A673 (cell line): ENCODE results near the gene FOXN1. TPM values are rescaled to one million over a fixed set of nuclear protein-coding genes. Genes with fewer than 3 reads are reported as not detected.

ENCODE experiments used
- BruUV-seq: library from RNA; stranded (reverse); fragments of 400-500 nt; replicated peaks from 2 replicates; lab custom pipeline; 2021; lab: Mats Ljungman, UMichigan
- CTCF ChIA-PET: fragments of 300-600 bp; sonication (Branson Sonifier 250); formaldehyde crosslinking; loops from one replicate; lab custom pipeline; 2022; ENCODE audit warnings: antibody characterized with exemption; lab: Charles Lee
- POLR2A ChIA-PET: fragments of 300-600 bp; sonication (Branson Sonifier 250); formaldehyde crosslinking; loops from one replicate; lab custom pipeline; 2022; ENCODE audit warnings: antibody characterized with exemption; ENCODE audit not compliant: low non-redundant PET; lab: Charles Lee
- DNase-seq: peaks from one replicate; pipeline ENCODE4 v3.0.0-alpha.2; 2015; ENCODE audit warnings: low spot score
- H3K27ac ChIP-seq: fragments of 200-600 bp; sonication (generic); 2 replicates; pipeline ENCODE4 v1.5.1; 2016; ENCODE audit warnings: mixed run types, low read depth, mild to moderate bottlenecking, mixed read lengths, antibody characterized with exemption, low read length; ENCODE audit not compliant: poor library complexity, severe bottlenecking
- H3K27me3 ChIP-seq: fragments of 200-600 bp; sonication (generic); replicated peaks from 2 replicates; pipeline ENCODE4 v1.6.1; 2017; ENCODE audit warnings: mixed run types, low read depth, mild to moderate bottlenecking, mixed read lengths, antibody characterized with exemption, low read length; ENCODE audit not compliant: insufficient read depth, poor library complexity
- H3K36me3 ChIP-seq: fragments of 200-600 bp; sonication (generic); 2 replicates; pipeline ENCODE4 v1.6.1; 2016; ENCODE audit warnings: mixed run types, mild to moderate bottlenecking, mixed read lengths, antibody characterized with exemption, low read length; ENCODE audit not compliant: insufficient read depth, poor library complexity, severe bottlenecking
- H3K4me1 ChIP-seq: fragments of 200-600 bp; sonication (generic); 2 replicates; pipeline ENCODE4 v1.6.1; 2017; ENCODE audit warnings: mixed run types, mild to moderate bottlenecking, mixed read lengths, antibody characterized with exemption, low read length; ENCODE audit not compliant: insufficient read depth, poor library complexity, severe bottlenecking
- H3K4me3 ChIP-seq: fragments of 200-600 bp; sonication (generic); 2 replicates; pipeline ENCODE4 v1.5.1; 2016; ENCODE audit warnings: low read depth, mixed run types, mild to moderate bottlenecking, mixed read lengths, low read length; ENCODE audit not compliant: poor library complexity, severe bottlenecking
- H3K9me3 ChIP-seq: fragments of 200-600 bp; sonication (generic); 2 replicates; pipeline ENCODE4 v1.6.1; 2016; ENCODE audit warnings: mixed run types, low read depth, mild to moderate bottlenecking, mixed read lengths, antibody characterized with exemption, low read length; ENCODE audit not compliant: poor library complexity, severe bottlenecking
- CTCF ChIP-seq: fragments of 300-800, 200-600 bp; sonication (generic); conservative IDR thresholded peaks from 2 replicates; pipeline ENCODE4 v1.5.1; 2017; ENCODE audit warnings: low read depth, mild to moderate bottlenecking, antibody characterized with exemption, low read length, moderate library complexity, mixed read lengths
- EZH2 ChIP-seq: fragments of 200-600 bp; sonication (generic); IDR thresholded peaks from 2 replicates; pipeline ENCODE4 v1.6.1; 2017; ENCODE audit warnings: borderline replicate concordance, low read depth, mild to moderate bottlenecking, mixed read lengths, antibody characterized with exemption, low read length; ENCODE audit not compliant: poor library complexity, severe bottlenecking
- intact Hi-C: fragments of 100-400 bp; cut with micrococcal nuclease; formaldehyde crosslinking; loops from one replicate; pipeline ENCODE4 v1.10.0; 2022; ENCODE audit not compliant: unreplicated experiment
- total RNA-seq: library from RNA; stranded (reverse); gene quantifications from 2 replicates; pipeline ENCODE4 v1.2.3, GENCODE V29; 2021

Gene FOXN1
- total RNA-seq, 1 experiment from 2014 or later: not detected

GRCh38 chr17:28484296-28484695 is 21.9 kb upstream of the FOXN1 start:
- Histone ChIP-seq H3K27ac (no peak overlapping the region), H3K27me3 (no peaks in the 10 kb centered on the region), H3K36me3 (no peaks in the 10 kb centered on the region), H3K4me3 (no peak overlapping the region), H3K4me1 (no peaks in the 10 kb centered on the region), H3K9me3 (no peaks in the 10 kb centered on the region)
- ChIA-PET POLR2A (interaction anchor here (0.6 kb wide), 1 partner anchor 46 kb away, joined by 3 read pairs; no protein-coding TSS in a partner anchor), CTCF (no interaction called here)
- no TSS peak for BruUV-seq
- TF ChIP-seq CTCF (no peak), EZH2 (no peak)
- no peak for DNase-seq
- intact Hi-C loops: no loop called here

- no peaks in the 10 kb centered on the region for H3K27me3 ChIP-seq
- intact Hi-C loops: loop anchor here (5.0 kb wide), 1 partner anchor 688 kb away; no protein-coding TSS in a partner anchor
- TF ChIP-seq CTCF (no peak), EZH2 (no peak)
- POLR2A ChIA-PET: no interaction called here
- no peaks in the 10 kb centered on the region for H3K4me1 ChIP-seq
- H3K27ac ChIP-seq: no peak overlapping the region
- H3K36me3 ChIP-seq: no peaks in the 10 kb centered on the region
- H3K9me3 ChIP-seq: no peaks in the 10 kb centered on the region
- no peak for DNase-seq
- CTCF ChIA-PET: no interaction called here
- no peak overlapping the region for H3K4me3 ChIP-seq
- BruUV-seq: no TSS peak
Observed at GRCh38 chr17:28485049-28485448, 21.1 kb upstream of the FOXN1 start.

- TF ChIP-seq EZH2 (no peak), CTCF (no peak)
- Histone ChIP-seq H3K9me3 (no peaks in the 10 kb centered on the region), H3K27me3 (no peaks in the 10 kb centered on the region), H3K4me1 (no peaks in the 10 kb centered on the region), H3K36me3 (no peaks in the 10 kb centered on the region), H3K27ac (no peak overlapping the region), H3K4me3 (no peak overlapping the region)
- no peak for DNase-seq
- no TSS peak for BruUV-seq
- POLR2A ChIA-PET: no interaction called here
- CTCF ChIA-PET: no interaction called here
- intact Hi-C loops: loop anchor here (5.0 kb wide), 1 partner anchor 691 kb away; no protein-coding TSS in a partner anchor
Observed at GRCh38 chr17:28487881-28488532, 18.1 kb upstream of the FOXN1 start.
